ENCODE results near the gene SYNPO.

SYNPO gene

GRCh38 chr5:150637245-150638052 lies 3.0 kb upstream of the SYNPO start:
- H3K4me3 ChIP-seq (ENCODE audit: low read depth, low read length), result no peak overlapping the region
- TF ChIP-seq CTCF (IDR thresholded peaks at IDR 0.05; ENCODE audit: borderline replicate concordance, insufficient read depth, low read depth, low read length), result no peak

- TF ChIP-seq CTCF (IDR thresholded peaks at IDR 0.05; ENCODE audit: borderline replicate concordance, insufficient read depth, low read depth, low read length), result no peak
- H3K4me3 ChIP-seq (ENCODE audit: low read depth, low read length), result no peak overlapping the region
Measured at GRCh38 chr5:150638053-150638444, 2.4 kb upstream of the SYNPO start.

- TF ChIP-seq CTCF (IDR thresholded peaks at IDR 0.05; ENCODE audit: borderline replicate concordance, insufficient read depth, low read depth, low read length), result no peak
- H3K4me3 ChIP-seq (ENCODE audit: low read depth, low read length), result no peak overlapping the region
Measured at GRCh38 chr5:150638488-150639376, 1.7 kb upstream of the SYNPO start.

GRCh38 chr5:150639377-150639692 lies 1.1 kb upstream of the SYNPO start:
- H3K4me3 ChIP-seq (ENCODE audit: low read depth, low read length), result no peak overlapping the region
- no peak for TF ChIP-seq CTCF (IDR thresholded peaks at IDR 0.05; ENCODE audit: borderline replicate concordance, insufficient read depth, low read depth, low read length)

GRCh38 chr5:150639751-150640150 lies 709 bp upstream of the SYNPO start:
- H3K4me3 ChIP-seq (ENCODE audit: low read depth, low read length), result no peak overlapping the region
- no peak for TF ChIP-seq CTCF (IDR thresholded peaks at IDR 0.05; ENCODE audit: borderline replicate concordance, insufficient read depth, low read depth, low read length)

- no peak overlapping the region for H3K4me3 ChIP-seq (ENCODE audit: low read depth, low read length)
- no peak for TF ChIP-seq CTCF (IDR thresholded peaks at IDR 0.05; ENCODE audit: borderline replicate concordance, insufficient read depth, low read depth, low read length)
Measured at GRCh38 chr5:150641006-150641570, 628 bp downstream of the SYNPO start.

All from GM12875 (cell line).